Stimulated activated CD8-positive, alpha-beta memory T cell treated with anti-CD3 and anti-CD28 coated beads, Interleukin-4, amount 100 ng/mL, for 4 hours (primary cell): Measurements from ENCODE around the gene LRP1B.
"Not testable (repeated sequence)": the region's sequence is repeated elsewhere in the genome, so short reads cannot be mapped to it uniquely, and the experiment has no call there.

ENCODE experiments used
- DNase-seq, 2 donors: peaks; one replicate each; pipeline ENCODE4 v3.0.0-alpha.2; 2020; ENCODE audit warnings: low read depth in 2 of 2, low spot score in 1 of 2

Gene LRP1B

GRCh38 chr2:140589696-140590095 lies 1541.1 kb downstream of the LRP1B start:
- DNase-seq: no peak

GRCh38 chr2:140589273-140589672 lies 1541.5 kb downstream of the LRP1B start:
- no peak for DNase-seq

GRCh38 chr2:140586379-140586778 lies 1544.4 kb downstream of the LRP1B start:
- no peak for DNase-seq

GRCh38 chr2:140585016-140585415 lies 1545.8 kb downstream of the LRP1B start:
- no peak for DNase-seq

- DNase-seq: no peak
Observed at GRCh38 chr2:140584471-140584870, 1546.3 kb downstream of the LRP1B start.

- no peak for DNase-seq
Observed at GRCh38 chr2:140580532-140581151, 1550.2 kb downstream of the LRP1B start.

- DNase-seq: no peak
Observed at GRCh38 chr2:140577453-140577852, 1553.4 kb downstream of the LRP1B start.

GRCh38 chr2:140567734-140568133 lies 1563.1 kb downstream of the LRP1B start:
- DNase-seq: no peak

GRCh38 chr2:140565756-140566155 lies 1565.1 kb downstream of the LRP1B start:
- no peak for DNase-seq

GRCh38 chr2:140555701-140556100 lies 1575.1 kb downstream of the LRP1B start:
- no peak for DNase-seq

GRCh38 chr2:140552634-140553033 lies 1578.2 kb downstream of the LRP1B start:
- no peak for DNase-seq

- DNase-seq: no peak
Observed at GRCh38 chr2:140551287-140551686, 1579.5 kb downstream of the LRP1B start.

- DNase-seq: no peak
Observed at GRCh38 chr2:140550821-140551220, 1580.0 kb downstream of the LRP1B start.

- not testable (repeated sequence) for DNase-seq
Observed at GRCh38 chr2:140544769-140545168, 1586.0 kb downstream of the LRP1B start.

GRCh38 chr2:140542627-140543026 lies 1588.2 kb downstream of the LRP1B start:
- no peak for DNase-seq

GRCh38 chr2:140539242-140539875 lies 1591.5 kb downstream of the LRP1B start:
- DNase-seq: no peak

GRCh38 chr2:140529706-140530105 lies 1601.1 kb downstream of the LRP1B start:
- DNase-seq: no peak

- DNase-seq: no peak
Observed at GRCh38 chr2:140528982-140529381, 1601.8 kb downstream of the LRP1B start.

- no peak for DNase-seq
Observed at GRCh38 chr2:140526575-140526974, 1604.2 kb downstream of the LRP1B start.

GRCh38 chr2:140512106-140512505 lies 1618.7 kb downstream of the LRP1B start:
- no peak for DNase-seq

- DNase-seq: no peak
Observed at GRCh38 chr2:140509765-140510164, 1621.1 kb downstream of the LRP1B start.

- no peak for DNase-seq
Observed at GRCh38 chr2:140508756-140509155, 1622.1 kb downstream of the LRP1B start.

GRCh38 chr2:140506606-140507005 lies 1624.2 kb downstream of the LRP1B start:
- no peak for DNase-seq
